Transverse colon (tissue), 4 donors: ENCODE data around the gene AREL1.

Experiments used
- EP300 ChIP-seq: sonication (generic); formaldehyde crosslinking; IDR thresholded peaks from one replicate; pipeline ENCODE4 v1.6.1; 2017; ENCODE audit warnings: antibody characterized with exemption, low read depth
- POLR2A ChIP-seq: fragments of 450-650 bp; IDR thresholded peaks from one replicate; pipeline ENCODE4 v1.6.1; 2016; ENCODE audit warnings: antibody characterized with exemption, mild to moderate bottlenecking, moderate library complexity
- POLR2AphosphoS5 ChIP-seq, 3 donors: sonication (generic); formaldehyde crosslinking; IDR thresholded peaks; one replicate each; pipeline ENCODE4 v1.6.1; 2016; ENCODE audit warnings: antibody characterized with exemption in 3 of 3
- TF ChIP-seq, protein P1 (sequence below), 5 experiments: fragments of 200-600 bp in 3 of 5; fragments of 450-650 bp in 2 of 5; sonication (generic) in 3 of 5; IDR thresholded peaks; 1 replicate in 2 of 5; 2 replicates in 3 of 5; pipeline ENCODE4 v1.5.1; 2016 to 2017; ENCODE audit warnings: antibody characterized with exemption in 5 of 5, inconsistent platforms in 3 of 5, mild to moderate bottlenecking in 2 of 5, moderate library complexity in 1 of 5

DNA sequence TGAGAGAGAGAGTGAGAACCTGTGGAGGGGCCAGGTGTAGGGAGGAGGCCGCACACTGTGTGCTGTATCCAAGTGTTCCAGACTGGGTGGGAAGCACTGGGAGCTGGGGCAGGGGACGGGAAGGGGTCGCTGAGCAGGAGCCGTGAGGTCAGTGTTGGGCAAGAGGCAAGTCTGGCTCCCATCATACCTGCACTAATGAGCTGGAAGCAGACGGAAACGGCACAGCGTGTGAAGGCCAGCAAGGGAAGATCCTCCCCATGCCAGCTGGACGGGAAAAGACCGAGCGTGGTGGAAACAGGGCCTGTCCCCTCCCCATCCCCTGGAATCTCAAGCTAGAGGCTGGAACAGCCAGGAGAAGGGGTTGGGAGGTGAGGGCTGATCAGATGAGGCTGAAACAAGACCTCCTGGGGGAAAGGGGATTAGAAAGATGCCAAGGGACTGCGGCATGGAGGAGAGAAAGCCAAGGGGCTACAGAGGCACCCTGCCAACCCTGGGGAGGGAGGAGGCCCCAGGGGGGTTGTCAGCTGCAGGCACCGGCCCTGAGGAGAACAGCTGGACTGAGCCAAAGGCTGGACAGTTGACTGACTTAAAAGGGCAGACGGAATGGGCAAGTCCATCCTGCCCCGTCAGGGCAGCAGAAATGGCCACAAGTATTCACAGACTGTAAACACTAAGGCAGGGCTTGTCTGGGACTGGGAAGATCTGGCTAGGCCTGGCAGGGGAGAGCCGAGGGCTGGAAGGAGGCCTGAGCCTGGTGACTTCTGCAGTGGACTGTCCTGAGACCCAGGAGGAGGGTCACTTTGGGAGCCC, 81.8 kb downstream of the AREL1 start:
- TF ChIP-seq, protein P1, sequence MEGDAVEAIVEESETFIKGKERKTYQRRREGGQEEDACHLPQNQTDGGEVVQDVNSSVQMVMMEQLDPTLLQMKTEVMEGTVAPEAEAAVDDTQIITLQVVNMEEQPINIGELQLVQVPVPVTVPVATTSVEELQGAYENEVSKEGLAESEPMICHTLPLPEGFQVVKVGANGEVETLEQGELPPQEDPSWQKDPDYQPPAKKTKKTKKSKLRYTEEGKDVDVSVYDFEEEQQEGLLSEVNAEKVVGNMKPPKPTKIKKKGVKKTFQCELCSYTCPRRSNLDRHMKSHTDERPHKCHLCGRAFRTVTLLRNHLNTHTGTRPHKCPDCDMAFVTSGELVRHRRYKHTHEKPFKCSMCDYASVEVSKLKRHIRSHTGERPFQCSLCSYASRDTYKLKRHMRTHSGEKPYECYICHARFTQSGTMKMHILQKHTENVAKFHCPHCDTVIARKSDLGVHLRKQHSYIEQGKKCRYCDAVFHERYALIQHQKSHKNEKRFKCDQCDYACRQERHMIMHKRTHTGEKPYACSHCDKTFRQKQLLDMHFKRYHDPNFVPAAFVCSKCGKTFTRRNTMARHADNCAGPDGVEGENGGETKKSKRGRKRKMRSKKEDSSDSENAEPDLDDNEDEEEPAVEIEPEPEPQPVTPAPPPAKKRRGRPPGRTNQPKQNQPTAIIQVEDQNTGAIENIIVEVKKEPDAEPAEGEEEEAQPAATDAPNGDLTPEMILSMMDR (IDR thresholded peaks at IDR 0.05), result no peak
- TF ChIP-seq POLR2AphosphoS5 (IDR thresholded peaks at IDR 0.05) (no peak), EP300 (no peak), POLR2A (no peak)
